Spleen (tissue), 11 donors: Measurements from ENCODE around the gene ACSS3. TPM values are rescaled to one million over a fixed set of nuclear protein-coding genes. Genes with fewer than 3 reads are reported as not detected.

Source experiments
- DNase-seq: peaks from one replicate; pipeline ENCODE4 v3.0.0-alpha.2; 2020
- H3K27ac ChIP-seq, 8 donors: fragments of 200-600 bp; sonication (generic) in 7 of 8; 1 replicate in 4 of 8; 2 replicates in 4 of 8; pipeline versions ENCODE4 v1.5.0 to v1.8.0; 2016 to 2021; ENCODE audit warnings: inconsistent platforms in 4 of 8, mild to moderate bottlenecking in 4 of 8, moderate library complexity in 1 of 8
- H3K27me3 ChIP-seq, 7 donors: fragments of 200-600 bp; sonication (generic) in 6 of 7; replicated peaks in 1 of 7; 1 replicate in 4 of 7; 2 replicates in 3 of 7; pipeline versions ENCODE4 v1.5.0 to v1.8.0; 2016 to 2021; ENCODE audit warnings: inconsistent platforms in 3 of 7, mild to moderate bottlenecking in 1 of 7
- H3K36me3 ChIP-seq, 6 donors: fragments of 200-600 bp; sonication (generic) in 5 of 6; 1 replicate in 4 of 6; 2 replicates in 2 of 6; pipeline versions ENCODE4 v1.5.0 to v1.8.0; 2016 to 2021; ENCODE audit warnings: inconsistent platforms in 2 of 6
- H3K4me1 ChIP-seq, 6 donors: fragments of 200-600 bp; sonication (generic) in 5 of 6; 1 replicate in 3 of 6; 2 replicates in 3 of 6; pipeline versions ENCODE4 v1.5.0 to v1.8.0; 2016 to 2021; ENCODE audit warnings: inconsistent platforms in 3 of 6
- H3K4me3 ChIP-seq, 8 donors: fragments of 200-600 bp; sonication (generic) in 7 of 8; 1 replicate in 4 of 8; 2 replicates in 4 of 8; pipeline versions ENCODE4 v1.5.0 to v1.8.0; 2016 to 2021; ENCODE audit warnings: inconsistent platforms in 4 of 8, mild to moderate bottlenecking in 4 of 8, moderate library complexity in 2 of 8
- H3K9me3 ChIP-seq, 8 donors: fragments of 200-600 bp; sonication (generic) in 7 of 8; 1 replicate in 4 of 8; 2 replicates in 4 of 8; pipeline versions ENCODE4 v1.5.0 to v1.8.0; 2016 to 2021; ENCODE audit warnings: inconsistent platforms in 4 of 8
- CTCF ChIP-seq, 11 experiments: fragments of 200-600 bp in 7 of 11; fragments of 450-650 bp in 4 of 11; sonication (generic) in 4 of 11; IDR thresholded peaks in 8 of 11; conservative IDR thresholded peaks in 3 of 11; 1 replicate in 7 of 11; 2 replicates in 4 of 11; pipeline versions ENCODE4 v1.4.0 to v1.8.0; 2016 to 2021; ENCODE audit warnings: antibody characterized with exemption in 11 of 11, inconsistent platforms in 4 of 11, mild to moderate bottlenecking in 1 of 11
- POLR2A ChIP-seq, 3 donors: fragments of 450-650 bp; IDR thresholded peaks; one replicate each; pipeline ENCODE4 v1.5.1; 2017; ENCODE audit warnings: antibody characterized with exemption in 3 of 3, mild to moderate bottlenecking in 1 of 3
- POLR2AphosphoS5 ChIP-seq, 3 donors: sonication (generic); formaldehyde crosslinking; IDR thresholded peaks; one replicate each; pipeline ENCODE4 v1.5.1; 2017; ENCODE audit warnings: antibody characterized with exemption in 3 of 3
- WGBS, 5 donors: extraction: QIAGEN DNeasy Blood & Tissue Kit in 3 of 5; methylation state at CpG; one replicate each; pipeline versions ENCODE4 v1.1.5 to v1.1.7; 2013 to 2018; 5-methylcytosine and 5-hydroxymethylcytosine counted together
- intact Hi-C: fragments of 100-400 bp; cut with DNase I; formaldehyde crosslinking; loops from one replicate; pipeline ENCODE4 v1.15.0; 2023; ENCODE audit warnings: low total_unique reads
- polyA plus RNA-seq, 3 donors: library from polyadenylated mRNA; stranded (reverse); fragments of 200-250 nt; gene quantifications; one replicate each; pipeline ENCODE4 v1.2.1, GENCODE V29; 2013
- total RNA-seq, 7 donors: library from RNA; depleted of rRNA in 3 of 7; stranded (reverse); fragments of >200 nt in 3 of 7; fragmentation: NEBNext Ultra II Directional in 4 of 7; extraction: Animal tissue kit (Norgen Biotek cat#: 25700) in 4 of 7; gene quantifications; one replicate each; pipeline versions ENCODE4 v1.1.0 to v1.2.1, GENCODE V29; 2016 to 2021
- donor health status: healthy with polysubstance abuse.
- donor health status: DM: no; HTN: no; CAD: no; lungs with moderate emphysema.
- donor health status: DM: no; HTN: no; CAD: no.
- donor health status: Bipolar disorder and iron deficiency.
- donor health status: healthy.
- donor health status: DM: no; HTN: no; CAD: no.
- donor health status: DM: yes; HTN: yes; CAD: no.

ACSS3 gene
- total and polyA plus RNA-seq, 10 donors: 1.1 to 12.3 (median 7.0) TPM

GRCh38 chr12:81245458-81245857 lies 167.6 kb downstream of the ACSS3 start:
- no peak for DNase-seq
- 27 to 37% (median 28%) methylated on average over 2 of the region's 2 CpGs for WGBS, 5 donors
- no peaks in the 10 kb centered on the region for H3K36me3 ChIP-seq
- no peak overlapping the region for H3K27ac ChIP-seq
- no peaks in the 10 kb centered on the region for H3K27me3 ChIP-seq
- no peak for TF ChIP-seq CTCF (IDR thresholded peaks at IDR 0.05 in 8 of 11, conservative IDR thresholded peaks at IDR 0.05 in 3 of 11)
- TF ChIP-seq POLR2AphosphoS5 (IDR thresholded peaks at IDR 0.05): no peak
- TF ChIP-seq POLR2A (IDR thresholded peaks at IDR 0.05): no peak
- H3K9me3 ChIP-seq: peaks cover 0 to 11% (median 2%) of the 10 kb centered on the region in 8 donors
- intact Hi-C loops: no loop called here
- no peaks in the 10 kb centered on the region for H3K4me1 ChIP-seq
- H3K4me3 ChIP-seq: no peak overlapping the region

GRCh38 chr12:81245907-81246570 lies 168.2 kb downstream of the ACSS3 start:
- no peak for DNase-seq
- H3K27me3 ChIP-seq: no peaks in the 10 kb centered on the region
- WGBS, 5 donors: 40 to 60% (median 56%) methylated on average over 4 of the region's 4 CpGs
- H3K27ac ChIP-seq: no peak overlapping the region
- H3K9me3 ChIP-seq: peaks cover 0 to 11% (median 2%) of the 10 kb centered on the region in 8 donors
- TF ChIP-seq POLR2AphosphoS5 (IDR thresholded peaks at IDR 0.05) (no peak), POLR2A (IDR thresholded peaks at IDR 0.05) (no peak), CTCF (IDR thresholded peaks at IDR 0.05 in 8 of 11, conservative IDR thresholded peaks at IDR 0.05 in 3 of 11) (no peak)
- H3K4me1 ChIP-seq: no peaks in the 10 kb centered on the region
- H3K4me3 ChIP-seq: no peak overlapping the region
- H3K36me3 ChIP-seq: no peaks in the 10 kb centered on the region
- intact Hi-C loops: no loop called here

DNA sequence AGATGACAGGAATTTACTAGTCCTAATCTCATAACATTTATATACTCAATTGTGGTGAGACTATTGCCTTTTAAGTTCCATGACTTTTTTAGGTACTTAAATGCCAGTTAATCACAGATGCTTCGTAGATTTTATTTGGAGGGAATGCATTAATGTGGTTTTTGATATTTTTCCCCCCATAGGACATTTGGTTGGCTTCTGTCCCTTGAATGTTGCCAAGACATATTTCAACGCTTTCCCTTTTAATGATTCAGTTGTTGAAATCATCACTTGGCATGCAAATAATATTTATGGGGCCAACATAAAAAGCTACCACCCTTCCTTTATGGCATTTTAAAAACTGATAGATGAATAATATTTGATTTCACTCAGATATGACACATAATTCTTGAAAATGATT lies 172.1 kb downstream of the ACSS3 start:
- no peaks in the 10 kb centered on the region for H3K4me1 ChIP-seq
- DNase-seq: no peak
- H3K36me3 ChIP-seq: no peaks in the 10 kb centered on the region
- H3K9me3 ChIP-seq: no peaks in the 10 kb centered on the region
- intact Hi-C loops: no loop called here
- no peaks in the 10 kb centered on the region for H3K27me3 ChIP-seq
- TF ChIP-seq CTCF (IDR thresholded peaks at IDR 0.05 in 8 of 11, conservative IDR thresholded peaks at IDR 0.05 in 3 of 11): no peak
- TF ChIP-seq POLR2AphosphoS5 (IDR thresholded peaks at IDR 0.05): no peak
- TF ChIP-seq POLR2A (IDR thresholded peaks at IDR 0.05): no peak
- H3K27ac ChIP-seq: no peak overlapping the region
- H3K4me3 ChIP-seq: no peak overlapping the region
- WGBS, 5 donors: 65 to 84% (median 77%) methylated on average over 2 of the region's 2 CpGs

- no peak for TF ChIP-seq POLR2AphosphoS5 (IDR thresholded peaks at IDR 0.05)
- TF ChIP-seq CTCF (IDR thresholded peaks at IDR 0.05 in 8 of 11, conservative IDR thresholded peaks at IDR 0.05 in 3 of 11): no peak
- no peak for TF ChIP-seq POLR2A (IDR thresholded peaks at IDR 0.05)
- Histone ChIP-seq H3K4me3 (no peak overlapping the region), H3K36me3 (no peaks in the 10 kb centered on the region), H3K27me3 (no peaks in the 10 kb centered on the region), H3K9me3 (no peaks in the 10 kb centered on the region), H3K27ac (no peak overlapping the region), H3K4me1 (no peaks in the 10 kb centered on the region)
- no peak for DNase-seq
- intact Hi-C loops: no loop called here
- 90 to 96% (median 91%) methylated on average over 3 of the region's 3 CpGs for WGBS, 5 donors
Observed at GRCh38 chr12:81252228-81252627, 174.3 kb downstream of the ACSS3 start.
